Fibroblast of lung (primary cell): ENCODE measurements around the gene MAPK8.

Experiments
- EZH2 ChIP-seq: IDR thresholded peaks from 2 replicates; pipeline ENCODE4 v1.5.1; 2012; ENCODE audit warnings: low read length, control low read depth, mild to moderate bottlenecking; ENCODE audit errors: missing control alignments
- TF ChIP-seq, protein P1 (sequence below), 2 donors: IDR thresholded peaks in 1 of 2; conservative IDR thresholded peaks in 1 of 2; 1 replicate in 1 of 2; 2 replicates in 1 of 2; pipeline ENCODE4 v1.5.1; 2011 to 2012; ENCODE audit warnings: low read length in 2 of 2, control low read depth in 1 of 2, inconsistent platforms in 1 of 2, low read depth in 1 of 2, mild to moderate bottlenecking in 1 of 2

DNA sequence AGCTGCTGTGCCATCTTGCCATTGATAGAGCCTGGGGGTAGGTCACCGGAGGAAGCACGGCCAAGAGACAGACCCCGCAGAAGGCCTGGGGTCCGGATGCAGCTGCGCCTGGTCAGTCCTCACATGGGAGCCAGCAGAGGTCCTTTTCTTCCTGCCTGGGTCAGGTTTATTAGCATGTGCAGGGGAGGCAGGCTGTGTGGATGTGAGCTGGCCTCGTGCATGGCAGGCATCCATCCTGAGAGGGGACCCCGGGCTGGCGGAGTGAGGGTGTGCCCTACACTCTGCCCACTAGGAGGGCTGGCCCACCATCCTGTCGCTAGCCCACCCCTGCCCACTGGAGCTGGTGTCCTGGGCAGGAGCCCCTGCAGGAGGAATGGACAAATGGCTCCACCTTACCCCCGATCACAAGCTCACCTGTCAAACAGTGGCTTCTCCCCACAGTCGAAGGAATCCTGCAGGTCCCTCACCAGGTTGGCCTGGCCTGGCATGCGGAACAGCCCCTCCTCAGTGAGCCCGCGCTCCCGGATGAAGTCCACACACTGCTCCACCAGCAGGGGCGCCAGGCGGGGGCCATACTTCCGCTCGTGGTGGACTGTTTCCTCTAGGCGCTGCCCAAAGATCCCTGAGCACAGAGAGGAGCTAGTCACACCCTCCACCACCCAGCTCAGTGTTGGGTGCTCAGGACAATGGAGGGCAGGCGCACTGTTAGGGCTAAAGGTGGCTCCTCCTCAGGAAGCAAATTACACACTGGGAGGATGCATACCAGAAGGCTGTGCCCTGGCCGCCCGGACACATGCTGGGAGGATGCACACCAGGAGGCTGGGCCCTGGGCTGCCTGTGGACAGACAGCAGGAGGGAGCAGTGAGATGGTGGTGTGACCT is 153.0 kb downstream of the MAPK8 start:
- TF ChIP-seq, protein P1, sequence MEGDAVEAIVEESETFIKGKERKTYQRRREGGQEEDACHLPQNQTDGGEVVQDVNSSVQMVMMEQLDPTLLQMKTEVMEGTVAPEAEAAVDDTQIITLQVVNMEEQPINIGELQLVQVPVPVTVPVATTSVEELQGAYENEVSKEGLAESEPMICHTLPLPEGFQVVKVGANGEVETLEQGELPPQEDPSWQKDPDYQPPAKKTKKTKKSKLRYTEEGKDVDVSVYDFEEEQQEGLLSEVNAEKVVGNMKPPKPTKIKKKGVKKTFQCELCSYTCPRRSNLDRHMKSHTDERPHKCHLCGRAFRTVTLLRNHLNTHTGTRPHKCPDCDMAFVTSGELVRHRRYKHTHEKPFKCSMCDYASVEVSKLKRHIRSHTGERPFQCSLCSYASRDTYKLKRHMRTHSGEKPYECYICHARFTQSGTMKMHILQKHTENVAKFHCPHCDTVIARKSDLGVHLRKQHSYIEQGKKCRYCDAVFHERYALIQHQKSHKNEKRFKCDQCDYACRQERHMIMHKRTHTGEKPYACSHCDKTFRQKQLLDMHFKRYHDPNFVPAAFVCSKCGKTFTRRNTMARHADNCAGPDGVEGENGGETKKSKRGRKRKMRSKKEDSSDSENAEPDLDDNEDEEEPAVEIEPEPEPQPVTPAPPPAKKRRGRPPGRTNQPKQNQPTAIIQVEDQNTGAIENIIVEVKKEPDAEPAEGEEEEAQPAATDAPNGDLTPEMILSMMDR (conservative IDR thresholded peaks at IDR 0.05 in 1 of 2, IDR thresholded peaks at IDR 0.05 in 1 of 2; ENCODE audit: low read depth in 1 of 2, low read length in 2 of 2): no peak
- TF ChIP-seq EZH2: no peak
